GM12878 (cell line): Measurements from ENCODE around the gene DDR1. TPM values are rescaled to one million over a fixed set of nuclear protein-coding genes. Genes with fewer than 3 reads are reported as not detected.

ENCODE experiments used
- ATF7 ChIP-seq: fragments of 450-650 bp; IDR thresholded peaks from 2 replicates; pipeline ENCODE4 v1.6.1; 2016; ENCODE audit warnings: low read depth, mild to moderate bottlenecking
- BHLHE40 ChIP-seq, 2 experiments: fragments of 450-650 bp in 1 of 2; IDR thresholded peaks; 2 replicates each; pipeline ENCODE4 v1.6.1; 2011 to 2017; ENCODE audit warnings: low read depth in 2 of 2, borderline replicate concordance in 1 of 2, improper control_type of control experiment in 1 of 2, low read length in 1 of 2, mild to moderate bottlenecking in 1 of 2
- CBX5 ChIP-seq: sonication (generic); IDR thresholded peaks from 2 replicates; pipeline ENCODE4 v1.6.1; 2016; ENCODE audit warnings: low read depth, moderate library complexity, mild to moderate bottlenecking, inconsistent platforms
- IKZF1 ChIP-seq: fragments of 450-650 bp; conservative IDR thresholded peaks from 2 replicates; pipeline ENCODE4 v1.6.1; 2017; ENCODE audit warnings: antibody characterized with exemption, mild to moderate bottlenecking
- IKZF2 ChIP-seq, 2 experiments: fragments of 450-650 bp; IDR thresholded peaks; 2 replicates each; pipeline ENCODE4 v1.6.1; 2017; ENCODE audit warnings: mild to moderate bottlenecking in 2 of 2, moderate library complexity in 2 of 2
- JUND ChIP-seq: IDR thresholded peaks from 2 replicates; pipeline ENCODE4 v1.6.1; 2012; ENCODE audit warnings: low read depth, mild to moderate bottlenecking, low read length, improper control_type of control experiment, moderate library complexity
- MXI1 ChIP-seq: fragments of 150-350 bp; IDR thresholded peaks from 2 replicates; pipeline ENCODE4 v1.6.1; 2011; ENCODE audit warnings: low read depth, mild to moderate bottlenecking, inconsistent platforms, low read length, improper control_type of control experiment
- NFYA ChIP-seq: IDR thresholded peaks from 2 replicates; pipeline ENCODE4 v1.6.1; 2011; ENCODE audit warnings: low read depth, mild to moderate bottlenecking, low read length, improper control_type of control experiment, borderline replicate concordance
- RBBP5 ChIP-seq: fragments of 200-600 bp; sonication (generic); conservative IDR thresholded peaks from 2 replicates; pipeline ENCODE4 v1.6.1; 2016
- RUNX3 ChIP-seq: IDR thresholded peaks from 2 replicates; pipeline ENCODE4 v1.6.1; 2012; ENCODE audit warnings: low read length, inconsistent platforms
- SMAD1 ChIP-seq: fragments of 450-650 bp; IDR thresholded peaks from 2 replicates; pipeline ENCODE4 v1.6.1; 2018; ENCODE audit warnings: mild to moderate bottlenecking, low read depth; ENCODE audit not compliant: partially characterized antibody
- SPI1 ChIP-seq: IDR thresholded peaks from 2 replicates; pipeline ENCODE4 v1.6.1; 2011; ENCODE audit warnings: low read depth, mild to moderate bottlenecking, low read length, moderate library complexity, borderline replicate concordance; ENCODE audit not compliant: insufficient read depth
- SREBF1 ChIP-seq: IDR thresholded peaks from 2 replicates; pipeline ENCODE4 v1.6.1; 2012; ENCODE audit warnings: mild to moderate bottlenecking, low read length
- SUZ12 ChIP-seq: fragments of 200-600 bp; sonication (generic); IDR thresholded peaks from one replicate; pipeline ENCODE4 v1.6.1; 2018; ENCODE audit warnings: antibody characterized with exemption, mild to moderate bottlenecking; ENCODE audit not compliant: unreplicated experiment
- TARDBP ChIP-seq: IDR thresholded peaks from 2 replicates; pipeline ENCODE4 v1.6.1; 2016; ENCODE audit warnings: borderline replicate concordance
- YY1 ChIP-seq: IDR thresholded peaks from 2 replicates; pipeline ENCODE4 v1.6.1; 2011; ENCODE audit warnings: low read depth, mild to moderate bottlenecking, low read length
- polyA plus RNA-seq, 11 experiments: library from polyadenylated mRNA; depleted of rRNA in 4 of 11; unstranded in 6 of 11; stranded (reverse) in 5 of 11; fragments of >200 nt; fragmentation: Nextera tagmentation in 4 of 11; fragmentation: Illumina TruSeq in 1 of 11; extraction: Ambion mirVana in 4 of 11; extraction: Trizol in 1 of 11; gene quantifications; 1 replicate in 1 of 11; 2 replicates in 10 of 11; pipeline versions ENCODE4 v1.2.1 to v1.2.3, GENCODE V29; 2011 to 2016; ENCODE audit warnings: inconsistent platforms in 2 of 11, missing spikeins in 2 of 11, low read depth in 1 of 11
- total RNA-seq, 4 experiments: library from RNA; depleted of rRNA in 3 of 4; stranded (reverse); fragments of >200 nt in 3 of 4; fragmentation: Illumina TruSeq in 1 of 4; extraction: Trizol in 1 of 4; gene quantifications; 2 replicates each; pipeline versions ENCODE4 v1.2.1 to v1.2.3, GENCODE V29; 2013 to 2021
- TF ChIP-seq, protein P1 (sequence below): fragments of 450-650 bp; IDR thresholded peaks from 2 replicates; pipeline ENCODE4 v1.6.1; 2017; ENCODE audit warnings: low read depth, mild to moderate bottlenecking, moderate library complexity
- TF ChIP-seq, protein P2 (sequence below): fragments of 450-650 bp; IDR thresholded peaks from 2 replicates; pipeline ENCODE4 v1.6.1; 2017; ENCODE audit warnings: antibody characterized with exemption, mild to moderate bottlenecking, moderate library complexity
- TF ChIP-seq, protein P3 (sequence below): fragments of 450-650 bp; formaldehyde crosslinking; IDR thresholded peaks from 2 replicates; pipeline ENCODE4 v1.4.0; 2020; ENCODE audit warnings: mild to moderate bottlenecking, moderate library complexity

Gene DDR1
- total and polyA plus RNA-seq, 10 of the 15 experiments (the other 5 are each of a cell fraction or from before 2014, with no cell fraction given) = 1.1 to 39.0 (median 11.9) TPM

DNA sequence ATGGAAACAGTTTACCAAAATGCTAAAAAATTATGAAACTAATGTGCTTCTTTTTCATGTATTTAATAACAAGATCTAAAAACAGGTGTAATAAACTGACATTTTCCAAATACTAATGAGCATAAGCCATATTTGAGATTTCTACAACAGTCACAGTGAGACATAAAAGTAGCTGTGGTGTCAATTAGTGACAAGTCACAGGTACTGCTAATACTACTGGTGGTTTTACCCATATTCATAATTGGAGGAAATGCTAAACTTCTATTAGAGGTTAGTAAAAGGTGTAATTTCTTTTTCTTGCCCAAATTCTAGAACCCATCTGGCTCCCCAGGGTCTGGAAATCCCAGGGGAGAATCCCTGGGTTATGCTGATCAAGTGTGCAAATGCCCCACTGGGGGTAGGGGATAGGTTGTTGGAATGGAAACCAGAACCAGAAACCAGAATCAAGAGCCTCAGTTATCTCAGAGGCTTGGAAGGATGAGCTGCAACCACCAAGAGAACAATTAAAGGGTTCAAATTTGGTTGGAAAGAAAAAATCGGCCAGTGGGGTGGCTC is 16.6 kb downstream of the DDR1 start (continued):
- TF ChIP-seq, protein P1, sequence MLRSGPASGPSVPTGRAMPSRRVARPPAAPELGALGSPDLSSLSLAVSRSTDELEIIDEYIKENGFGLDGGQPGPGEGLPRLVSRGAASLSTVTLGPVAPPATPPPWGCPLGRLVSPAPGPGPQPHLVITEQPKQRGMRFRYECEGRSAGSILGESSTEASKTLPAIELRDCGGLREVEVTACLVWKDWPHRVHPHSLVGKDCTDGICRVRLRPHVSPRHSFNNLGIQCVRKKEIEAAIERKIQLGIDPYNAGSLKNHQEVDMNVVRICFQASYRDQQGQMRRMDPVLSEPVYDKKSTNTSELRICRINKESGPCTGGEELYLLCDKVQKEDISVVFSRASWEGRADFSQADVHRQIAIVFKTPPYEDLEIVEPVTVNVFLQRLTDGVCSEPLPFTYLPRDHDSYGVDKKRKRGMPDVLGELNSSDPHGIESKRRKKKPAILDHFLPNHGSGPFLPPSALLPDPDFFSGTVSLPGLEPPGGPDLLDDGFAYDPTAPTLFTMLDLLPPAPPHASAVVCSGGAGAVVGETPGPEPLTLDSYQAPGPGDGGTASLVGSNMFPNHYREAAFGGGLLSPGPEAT = peak; percentile 69; the same call in 1 of the 2 replicates
- TF ChIP-seq JUND = no peak
- TF ChIP-seq SMAD1 = no peak
- no peak for TF ChIP-seq MXI1
- no peak for TF ChIP-seq TARDBP
- TF ChIP-seq YY1 = no peak
- TF ChIP-seq BHLHE40 (IDR thresholded peaks at IDR 0.05; ENCODE audit: borderline replicate concordance in 1 of 2, low read depth in 2 of 2, low read length in 1 of 2) = peak; percentile 13 to 19; a peak in 1 of 4 replicates
- TF ChIP-seq IKZF1 = peak; percentile 78
- no peak for TF ChIP-seq RBBP5
- no peak for TF ChIP-seq NFYA
- peak; percentile 79 for TF ChIP-seq IKZF2 (IDR thresholded peaks at IDR 0.05)
- TF ChIP-seq, protein P2, sequence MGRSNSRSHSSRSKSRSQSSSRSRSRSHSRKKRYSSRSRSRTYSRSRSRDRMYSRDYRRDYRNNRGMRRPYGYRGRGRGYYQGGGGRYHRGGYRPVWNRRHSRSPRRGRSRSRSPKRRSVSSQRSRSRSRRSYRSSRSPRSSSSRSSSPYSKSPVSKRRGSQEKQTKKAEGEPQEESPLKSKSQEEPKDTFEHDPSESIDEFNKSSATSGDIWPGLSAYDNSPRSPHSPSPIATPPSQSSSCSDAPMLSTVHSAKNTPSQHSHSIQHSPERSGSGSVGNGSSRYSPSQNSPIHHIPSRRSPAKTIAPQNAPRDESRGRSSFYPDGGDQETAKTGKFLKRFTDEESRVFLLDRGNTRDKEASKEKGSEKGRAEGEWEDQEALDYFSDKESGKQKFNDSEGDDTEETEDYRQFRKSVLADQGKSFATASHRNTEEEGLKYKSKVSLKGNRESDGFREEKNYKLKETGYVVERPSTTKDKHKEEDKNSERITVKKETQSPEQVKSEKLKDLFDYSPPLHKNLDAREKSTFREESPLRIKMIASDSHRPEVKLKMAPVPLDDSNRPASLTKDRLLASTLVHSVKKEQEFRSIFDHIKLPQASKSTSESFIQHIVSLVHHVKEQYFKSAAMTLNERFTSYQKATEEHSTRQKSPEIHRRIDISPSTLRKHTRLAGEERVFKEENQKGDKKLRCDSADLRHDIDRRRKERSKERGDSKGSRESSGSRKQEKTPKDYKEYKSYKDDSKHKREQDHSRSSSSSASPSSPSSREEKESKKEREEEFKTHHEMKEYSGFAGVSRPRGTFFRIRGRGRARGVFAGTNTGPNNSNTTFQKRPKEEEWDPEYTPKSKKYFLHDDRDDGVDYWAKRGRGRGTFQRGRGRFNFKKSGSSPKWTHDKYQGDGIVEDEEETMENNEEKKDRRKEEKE = no peak
- peak; percentile 27; the same call in 1 of the 2 replicates for TF ChIP-seq RUNX3
- no peak for TF ChIP-seq SREBF1
- no peak for TF ChIP-seq ATF7
- TF ChIP-seq CBX5 = no peak
- TF ChIP-seq, protein P3, sequence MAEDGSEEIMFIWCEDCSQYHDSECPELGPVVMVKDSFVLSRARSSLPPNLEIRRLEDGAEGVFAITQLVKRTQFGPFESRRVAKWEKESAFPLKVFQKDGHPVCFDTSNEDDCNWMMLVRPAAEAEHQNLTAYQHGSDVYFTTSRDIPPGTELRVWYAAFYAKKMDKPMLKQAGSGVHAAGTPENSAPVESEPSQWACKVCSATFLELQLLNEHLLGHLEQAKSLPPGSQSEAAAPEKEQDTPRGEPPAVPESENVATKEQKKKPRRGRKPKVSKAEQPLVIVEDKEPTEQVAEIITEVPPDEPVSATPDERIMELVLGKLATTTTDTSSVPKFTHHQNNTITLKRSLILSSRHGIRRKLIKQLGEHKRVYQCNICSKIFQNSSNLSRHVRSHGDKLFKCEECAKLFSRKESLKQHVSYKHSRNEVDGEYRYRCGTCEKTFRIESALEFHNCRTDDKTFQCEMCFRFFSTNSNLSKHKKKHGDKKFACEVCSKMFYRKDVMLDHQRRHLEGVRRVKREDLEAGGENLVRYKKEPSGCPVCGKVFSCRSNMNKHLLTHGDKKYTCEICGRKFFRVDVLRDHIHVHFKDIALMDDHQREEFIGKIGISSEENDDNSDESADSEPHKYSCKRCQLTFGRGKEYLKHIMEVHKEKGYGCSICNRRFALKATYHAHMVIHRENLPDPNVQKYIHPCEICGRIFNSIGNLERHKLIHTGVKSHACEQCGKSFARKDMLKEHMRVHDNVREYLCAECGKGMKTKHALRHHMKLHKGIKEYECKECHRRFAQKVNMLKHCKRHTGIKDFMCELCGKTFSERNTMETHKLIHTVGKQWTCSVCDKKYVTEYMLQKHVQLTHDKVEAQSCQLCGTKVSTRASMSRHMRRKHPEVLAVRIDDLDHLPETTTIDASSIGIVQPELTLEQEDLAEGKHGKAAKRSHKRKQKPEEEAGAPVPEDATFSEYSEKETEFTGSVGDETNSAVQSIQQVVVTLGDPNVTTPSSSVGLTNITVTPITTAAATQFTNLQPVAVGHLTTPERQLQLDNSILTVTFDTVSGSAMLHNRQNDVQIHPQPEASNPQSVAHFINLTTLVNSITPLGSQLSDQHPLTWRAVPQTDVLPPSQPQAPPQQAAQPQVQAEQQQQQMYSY (CRISPR knock-in tag) = no peak
- no peak for TF ChIP-seq SPI1
- TF ChIP-seq SUZ12 = no peak
